ENCODE results near the gene BICD1.

GRCh38 chr12:32124637-32125036, 18.0 kb downstream of the BICD1 start:
- TF ChIP-seq USF1 (IDR thresholded peaks at IDR 0.05) (no peak), TCF12 (IDR thresholded peaks at IDR 0.05; ENCODE audit: low read depth) (no peak)
